ENCODE data around the gene AUNIP.

Gene AUNIP

GRCh38 chr1:25828491-25828890 lies 30.8 kb downstream of the AUNIP start:
- no peak for DNase-seq (ENCODE audit: low read depth)

- no peak for DNase-seq (ENCODE audit: low read depth)
Observed at GRCh38 chr1:25826571-25826970, 32.7 kb downstream of the AUNIP start.

GRCh38 chr1:25825605-25826004 lies 33.7 kb downstream of the AUNIP start:
- DNase-seq (ENCODE audit: low read depth) = no peak

GRCh38 chr1:25821630-25822091 lies 37.6 kb downstream of the AUNIP start:
- no peak for DNase-seq (ENCODE audit: low read depth)

GRCh38 chr1:25821112-25821476 lies 38.2 kb downstream of the AUNIP start:
- DNase-seq (ENCODE audit: low read depth) = no peak

- DNase-seq (ENCODE audit: low read depth) = no peak
Observed at GRCh38 chr1:25820247-25821111, 38.8 kb downstream of the AUNIP start.

- DNase-seq (ENCODE audit: low read depth) = peak; percentile 89
Observed at GRCh38 chr1:25819491-25820246, 39.6 kb downstream of the AUNIP start, which contains the start of gene MTFR1L. Gene MTFR1L, plus strand, starts transcription at chr1:25819954. Its CDS starts 3,151 bp downstream, at chr1:25823105.

- DNase-seq (ENCODE audit: low read depth) = no peak
Observed at GRCh38 chr1:25818569-25818968, 40.7 kb downstream of the AUNIP start.

GRCh38 chr1:25817840-25818501 lies 41.3 kb downstream of the AUNIP start:
- DNase-seq (ENCODE audit: low read depth) = no peak

- no peak for DNase-seq (ENCODE audit: low read depth)
Observed at GRCh38 chr1:25816112-25816718, 43.0 kb downstream of the AUNIP start.

GRCh38 chr1:25815208-25816111 lies 43.8 kb downstream of the AUNIP start:
- DNase-seq (ENCODE audit: low read depth) = no peak

- no peak for DNase-seq (ENCODE audit: low read depth)
Observed at GRCh38 chr1:25814549-25815087, 44.6 kb downstream of the AUNIP start.

GRCh38 chr1:25813734-25814471 lies 45.4 kb downstream of the AUNIP start:
- DNase-seq (ENCODE audit: low read depth) = no peak

GRCh38 chr1:25813071-25813733 lies 46.1 kb downstream of the AUNIP start:
- DNase-seq (ENCODE audit: low read depth) = no peak

GRCh38 chr1:25811384-25812082 lies 47.7 kb downstream of the AUNIP start:
- DNase-seq (ENCODE audit: low read depth) = no peak

GRCh38 chr1:25810341-25811299 lies 48.6 kb downstream of the AUNIP start:
- DNase-seq (ENCODE audit: low read depth) = peak; percentile 67

- DNase-seq (ENCODE audit: low read depth) = no peak
Observed at GRCh38 chr1:25809929-25810328, 49.3 kb downstream of the AUNIP start.
